Stimulated activated CD8-positive, alpha-beta memory T cell treated with anti-CD3 and anti-CD28 coated beads, Interleukin-2, amount 100 ng/mL, for 48 hours (primary cell): ENCODE data around the gene LILRB2.
"Not testable (repeated sequence)": the region's sequence is repeated elsewhere in the genome, so short reads cannot be mapped to it uniquely, and the experiment has no call there.

Experiments
- DNase-seq, 2 donors: peaks; one replicate each; pipeline ENCODE4 v3.0.0-alpha.2; 2020; ENCODE audit warnings: low read depth in 2 of 2

The LILRB2 gene

GRCh38 chr19:54305141-54305540 lies 24.2 kb upstream of the LILRB2 start:
- no peak for DNase-seq

- no peak for DNase-seq
Observed at GRCh38 chr19:54302257-54302656, 21.3 kb upstream of the LILRB2 start.

- no peak for DNase-seq
Observed at GRCh38 chr19:54299515-54299914, 18.6 kb upstream of the LILRB2 start.

GRCh38 chr19:54299126-54299498 lies 18.2 kb upstream of the LILRB2 start:
- DNase-seq = no peak

GRCh38 chr19:54298357-54299125 lies 17.6 kb upstream of the LILRB2 start:
- no peak for DNase-seq

- no peak for DNase-seq
Observed at GRCh38 chr19:54297759-54298305, 16.9 kb upstream of the LILRB2 start.

GRCh38 chr19:54294539-54294938 lies 13.6 kb upstream of the LILRB2 start:
- DNase-seq = no peak

- DNase-seq = not testable (repeated sequence)
Observed at GRCh38 chr19:54289160-54289559, 8.2 kb upstream of the LILRB2 start.

- no peak for DNase-seq
Observed at GRCh38 chr19:54287456-54287855, 6.5 kb upstream of the LILRB2 start.

- DNase-seq = not testable (repeated sequence)
Observed at GRCh38 chr19:54286283-54286682, 5.4 kb upstream of the LILRB2 start.

GRCh38 chr19:54285427-54286056 lies 4.6 kb upstream of the LILRB2 start:
- not testable (repeated sequence) for DNase-seq

GRCh38 chr19:54282686-54283470 lies 2.0 kb upstream of the LILRB2 start:
- DNase-seq = no peak

GRCh38 chr19:54281729-54282075 lies 792 bp upstream of the LILRB2 start:
- not testable (repeated sequence) for DNase-seq

- not testable (repeated sequence) for DNase-seq
Observed at GRCh38 chr19:54280441-54280840, 469 bp downstream of the LILRB2 start.

- DNase-seq = not testable (repeated sequence)
Observed at GRCh38 chr19:54280025-54280424, 885 bp downstream of the LILRB2 start.

GRCh38 chr19:54279406-54279962 lies 1.4 kb downstream of the LILRB2 start:
- no peak for DNase-seq

GRCh38 chr19:54278571-54279195 lies 2.2 kb downstream of the LILRB2 start:
- not testable (repeated sequence) for DNase-seq

GRCh38 chr19:54278056-54278455 lies 2.9 kb downstream of the LILRB2 start:
- DNase-seq = not testable (repeated sequence)

- DNase-seq = not testable (repeated sequence)
Observed at GRCh38 chr19:54277111-54277615, 3.7 kb downstream of the LILRB2 start.

GRCh38 chr19:54275951-54276350 lies 5.0 kb downstream of the LILRB2 start:
- no peak for DNase-seq

- DNase-seq = not testable (repeated sequence)
Observed at GRCh38 chr19:54274516-54274915, 6.4 kb downstream of the LILRB2 start.
